Stomach (tissue), 9 donors: ENCODE results near the gene SAMD14. TPM values are rescaled to one million over a fixed set of nuclear protein-coding genes. Genes with fewer than 3 reads are reported as not detected.

Experiments
- DNase-seq, 2 donors: peaks; one replicate each; pipeline versions ENCODE4 v3.0.0 to v3.0.0-alpha.2; 2013 to 2019
- H3K27ac ChIP-seq, 5 donors: fragments of 200-600 bp in 4 of 5; sonication (generic) in 4 of 5; one replicate each; pipeline ENCODE4 v1.5.1; 2013 to 2019; ENCODE audit warnings: mild to moderate bottlenecking in 1 of 5, moderate library complexity in 1 of 5
- H3K27me3 ChIP-seq, 3 donors: fragments of 200-600 bp; sonication (generic); one replicate each; pipeline ENCODE4 v1.5.1; 2017 to 2019; ENCODE audit warnings: mixed run types in 1 of 3
- H3K36me3 ChIP-seq, 4 donors: fragments of 200-600 bp; sonication (generic); 1 replicate in 3 of 4; 2 replicates in 1 of 4; pipeline ENCODE4 v1.5.1; 2016 to 2019
- H3K4me1 ChIP-seq, 4 donors: fragments of 200-600 bp; sonication (generic); one replicate each; pipeline ENCODE4 v1.5.1; 2016 to 2019
- H3K4me3 ChIP-seq, 4 donors: fragments of 200-600 bp; sonication (generic) in 3 of 4; one replicate each; pipeline ENCODE4 v1.5.1; 2016 to 2019; ENCODE audit warnings: mild to moderate bottlenecking in 1 of 4
- H3K9me3 ChIP-seq, 4 donors: fragments of 200-600 bp; sonication (generic); one replicate each; pipeline ENCODE4 v1.5.1; 2016 to 2019
- EP300 ChIP-seq: sonication (generic); formaldehyde crosslinking; IDR thresholded peaks from one replicate; pipeline ENCODE4 v1.6.1; 2017; ENCODE audit warnings: antibody characterized with exemption
- POLR2A ChIP-seq, 4 donors: fragments of 450-650 bp; IDR thresholded peaks; one replicate each; pipeline ENCODE4 v1.6.1; 2016; ENCODE audit warnings: antibody characterized with exemption in 4 of 4, control low read depth in 2 of 4, mild to moderate bottlenecking in 1 of 4, moderate library complexity in 1 of 4
- POLR2AphosphoS5 ChIP-seq, 3 donors: sonication (generic); formaldehyde crosslinking; IDR thresholded peaks; one replicate each; pipeline ENCODE4 v1.6.1; 2016; ENCODE audit warnings: antibody characterized with exemption in 3 of 3
- WGBS, 5 donors: extraction: QIAGEN DNeasy Blood & Tissue Kit in 3 of 5; methylation state at CpG; one replicate each; pipeline versions ENCODE4 v1.1.5 to v1.1.7; 2013 to 2018; 5-methylcytosine and 5-hydroxymethylcytosine counted together
- intact Hi-C: fragments of 100-400 bp; cut with DNase I; formaldehyde crosslinking; loops from one replicate; pipeline ENCODE4 v1.15.1; 2023; ENCODE audit warnings: low total_unique reads
- polyA plus RNA-seq, 3 donors: library from polyadenylated mRNA; stranded (reverse); fragments of 200-250 nt; gene quantifications; one replicate each; pipeline ENCODE4 v1.2.3, GENCODE V29; 2013
- total RNA-seq, 5 donors: library from RNA; depleted of rRNA; stranded (reverse); fragments of >200 nt; gene quantifications; one replicate each; pipeline versions ENCODE4 v1.1.0 to v1.2.3, GENCODE V29; 2014 to 2016
- TF ChIP-seq, protein P1 (sequence below), 7 experiments: fragments of 450-650 bp in 4 of 7; fragments of 200-600 bp in 3 of 7; sonication (generic) in 3 of 7; IDR thresholded peaks; one replicate each; pipeline ENCODE4 v1.5.1; 2016 to 2019; ENCODE audit warnings: antibody characterized with exemption in 7 of 7, control low read depth in 2 of 7, mild to moderate bottlenecking in 1 of 7
- donor health status: healthy with polysubstance abuse.
- donor health status: Bipolar disorder and iron deficiency.
- donor health status: healthy.

The SAMD14 gene
- total and polyA plus RNA-seq, 8 donors: 1.3 to 87.0 (median 1.8) TPM; not detected in 2

DNA sequence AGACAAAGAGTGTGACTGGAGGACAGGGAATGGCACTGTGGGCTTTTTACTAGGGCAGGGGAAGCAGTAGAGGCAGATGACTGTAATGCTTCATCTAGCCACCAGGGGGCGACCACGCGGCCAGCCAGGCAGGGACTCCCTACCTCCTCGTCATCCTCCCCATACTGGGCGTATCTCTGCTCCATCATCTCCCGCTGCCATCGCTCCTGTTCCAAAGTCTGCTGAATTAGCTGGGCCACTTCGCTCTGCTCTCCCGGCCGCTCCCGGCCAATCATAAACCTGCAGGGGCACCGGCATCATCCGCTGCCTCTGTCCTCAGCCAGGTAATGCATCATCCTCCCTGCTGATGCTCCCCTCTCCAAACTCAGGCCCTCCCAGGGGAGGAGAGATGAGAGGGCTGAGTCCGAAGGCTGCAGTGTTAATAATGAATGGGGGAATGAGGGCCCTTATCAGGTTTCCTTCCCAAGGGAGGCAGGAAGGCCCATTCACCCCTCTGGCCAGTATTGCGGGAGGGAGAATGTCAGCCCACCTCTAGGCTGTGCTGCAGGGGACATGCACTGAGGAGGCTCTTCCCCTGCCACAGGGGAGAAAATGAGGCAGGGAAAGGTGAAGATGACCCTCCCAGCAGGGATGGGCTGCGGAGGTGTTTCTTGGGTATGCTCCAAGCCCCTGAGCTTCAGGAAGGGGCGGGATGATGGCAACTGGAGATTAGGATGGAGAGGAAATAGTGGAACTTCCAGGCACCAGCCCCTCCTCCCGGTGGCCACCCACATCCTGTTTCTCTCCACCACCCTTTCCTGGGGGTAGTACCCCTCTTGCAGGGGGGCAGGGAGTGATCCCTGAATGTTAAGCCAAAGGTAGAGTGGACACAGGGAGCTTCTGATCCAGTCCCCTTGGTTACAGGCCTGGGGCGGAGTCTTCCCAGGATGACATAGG, 10.3 kb upstream of the SAMD14 start:
- Histone ChIP-seq H3K27ac (peak overlapping the region in 3 of 5 donors; percentile 16 to 60 (median 43)), H3K4me3 (no peak overlapping the region), H3K27me3 (no peaks in the 10 kb centered on the region), H3K4me1 (peaks cover 9 to 51% (median 33%) of the 10 kb centered on the region in 4 donors), H3K36me3 (peaks cover 86 to 100% (median 100%) of the 10 kb centered on the region in 4 donors), H3K9me3 (no peaks in the 10 kb centered on the region)
- peak; percentile 81 to 90 for DNase-seq
- WGBS, 5 donors: 44 to 46% (median 44%) methylated on average over 14 to 19 of the region's 19 CpGs
- TF ChIP-seq, protein P1, sequence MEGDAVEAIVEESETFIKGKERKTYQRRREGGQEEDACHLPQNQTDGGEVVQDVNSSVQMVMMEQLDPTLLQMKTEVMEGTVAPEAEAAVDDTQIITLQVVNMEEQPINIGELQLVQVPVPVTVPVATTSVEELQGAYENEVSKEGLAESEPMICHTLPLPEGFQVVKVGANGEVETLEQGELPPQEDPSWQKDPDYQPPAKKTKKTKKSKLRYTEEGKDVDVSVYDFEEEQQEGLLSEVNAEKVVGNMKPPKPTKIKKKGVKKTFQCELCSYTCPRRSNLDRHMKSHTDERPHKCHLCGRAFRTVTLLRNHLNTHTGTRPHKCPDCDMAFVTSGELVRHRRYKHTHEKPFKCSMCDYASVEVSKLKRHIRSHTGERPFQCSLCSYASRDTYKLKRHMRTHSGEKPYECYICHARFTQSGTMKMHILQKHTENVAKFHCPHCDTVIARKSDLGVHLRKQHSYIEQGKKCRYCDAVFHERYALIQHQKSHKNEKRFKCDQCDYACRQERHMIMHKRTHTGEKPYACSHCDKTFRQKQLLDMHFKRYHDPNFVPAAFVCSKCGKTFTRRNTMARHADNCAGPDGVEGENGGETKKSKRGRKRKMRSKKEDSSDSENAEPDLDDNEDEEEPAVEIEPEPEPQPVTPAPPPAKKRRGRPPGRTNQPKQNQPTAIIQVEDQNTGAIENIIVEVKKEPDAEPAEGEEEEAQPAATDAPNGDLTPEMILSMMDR (IDR thresholded peaks at IDR 0.05): peak in 6 of 7 experiments; percentile 75 to 97 (median 96)
- TF ChIP-seq POLR2A (IDR thresholded peaks at IDR 0.05) (no peak), POLR2AphosphoS5 (IDR thresholded peaks at IDR 0.05) (peak in 1 of 3 donors; percentile 62)
- intact Hi-C loops: loop anchor here (5.0 kb wide), 1 partner anchor 33 kb away; no protein-coding TSS in a partner anchor

DNA sequence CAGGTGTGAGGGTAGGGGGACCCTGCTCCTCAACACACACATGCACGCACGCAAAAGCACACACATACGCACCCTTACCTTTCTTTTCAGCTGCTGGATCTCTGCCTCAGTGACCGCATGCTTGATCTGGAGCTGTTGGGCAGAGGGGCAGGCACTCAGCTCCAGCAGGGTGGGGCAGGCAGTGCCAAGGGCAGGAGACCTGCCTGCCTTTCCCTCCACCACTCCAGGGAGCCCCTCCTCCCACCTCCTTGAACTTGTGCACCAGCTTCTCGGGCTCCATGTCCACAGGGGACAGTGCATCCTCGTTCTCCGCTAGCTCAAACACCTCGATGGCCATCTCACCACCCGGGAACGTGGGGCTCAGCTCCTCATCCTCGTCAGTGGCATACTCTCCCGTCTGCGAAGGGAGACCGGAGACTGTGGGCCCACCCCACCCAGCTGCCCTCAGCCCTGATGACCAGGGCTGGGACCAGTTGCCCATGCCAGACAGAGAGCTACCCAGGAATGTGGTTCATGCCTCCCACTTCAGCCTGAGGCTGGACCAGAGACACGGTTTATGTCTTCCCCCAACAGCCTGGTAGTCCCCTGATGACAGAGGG, 9.3 kb upstream of the SAMD14 start:
- no peak for TF ChIP-seq EP300
- TF ChIP-seq POLR2AphosphoS5 (IDR thresholded peaks at IDR 0.05): no peak
- peaks cover 6 to 46% (median 25%) of the 10 kb centered on the region in 4 donors for H3K4me1 ChIP-seq
- H3K4me3 ChIP-seq: no peak overlapping the region
- H3K27ac ChIP-seq: peak overlapping the region in 1 of 5 donors; percentile 60
- H3K9me3 ChIP-seq: no peaks in the 10 kb centered on the region
- H3K36me3 ChIP-seq: peaks cover 84 to 100% (median 100%) of the 10 kb centered on the region in 4 donors
- WGBS, 5 donors: 86 to 93% (median 90%) methylated on average over 15 of the region's 15 CpGs
- H3K27me3 ChIP-seq: no peaks in the 10 kb centered on the region
- intact Hi-C loops: no loop called here
- no peak for DNase-seq

DNA sequence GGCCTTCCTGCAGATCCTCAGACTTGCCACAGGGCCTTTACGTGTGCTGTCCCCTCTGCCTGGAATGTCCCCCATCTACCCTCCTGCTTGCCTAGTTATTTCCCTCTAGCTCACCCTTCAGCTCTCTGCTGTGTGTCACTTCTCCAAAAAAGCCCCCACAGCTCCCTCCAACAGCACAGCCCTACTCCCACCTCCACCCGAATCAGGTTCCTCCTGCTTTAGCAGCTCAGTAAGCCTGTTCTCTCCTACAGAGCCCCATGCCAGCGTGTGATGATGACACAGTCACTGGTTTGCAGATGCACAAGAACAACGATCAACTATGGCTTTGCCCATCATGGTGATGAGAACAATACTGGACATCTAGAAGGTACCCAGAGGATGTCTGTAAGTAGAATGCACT, 7.1 kb upstream of the SAMD14 start:
- TF ChIP-seq POLR2A (IDR thresholded peaks at IDR 0.05) (no peak), POLR2AphosphoS5 (IDR thresholded peaks at IDR 0.05) (no peak), EP300 (no peak)
- TF ChIP-seq, protein P1 (IDR thresholded peaks at IDR 0.05): no peak
- Histone ChIP-seq H3K4me3 (no peak overlapping the region), H3K27ac (no peak overlapping the region), H3K27me3 (no peaks in the 10 kb centered on the region), H3K4me1 (peaks cover 20 to 49% (median 33%) of the 10 kb centered on the region in 4 donors), H3K9me3 (no peaks in the 10 kb centered on the region), H3K36me3 (peaks cover 69 to 82% (median 80%) of the 10 kb centered on the region in 4 donors)
- 90 to 97% (median 92%) methylated on average over 4 of the region's 4 CpGs for WGBS, 5 donors
- DNase-seq: no peak
- intact Hi-C loops: no loop called here

DNA sequence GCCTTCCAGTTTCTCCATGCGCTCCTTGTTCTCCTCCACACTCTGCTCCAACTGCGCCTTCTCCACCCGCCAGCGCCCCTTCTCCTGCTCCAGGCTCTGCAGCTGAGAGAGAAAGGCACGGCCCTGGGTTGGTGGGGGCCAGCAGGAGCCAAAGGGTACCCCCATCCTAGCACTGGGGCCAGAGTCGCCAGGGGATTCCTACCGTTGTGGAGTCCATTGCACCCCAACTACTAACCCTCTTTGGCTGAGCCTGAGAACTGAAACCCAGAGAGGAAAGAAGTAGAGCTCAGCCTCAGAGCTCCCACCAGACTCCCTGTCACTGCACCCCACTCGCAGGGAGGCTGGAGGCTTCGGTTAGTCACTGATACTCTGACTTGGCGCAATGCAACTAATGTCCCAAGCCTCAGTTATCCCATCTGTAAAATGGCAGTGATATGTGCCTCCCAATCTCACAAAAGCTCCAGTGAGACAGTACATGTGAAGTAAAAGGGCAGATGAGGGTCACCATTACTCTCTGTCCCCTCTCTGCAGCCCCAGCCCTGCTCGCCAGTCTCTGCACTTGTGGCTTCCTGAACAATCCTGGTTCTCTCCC, 6.2 kb upstream of the SAMD14 start:
- intact Hi-C loops: no loop called here
- 91 to 96% (median 91%) methylated on average over 8 to 11 of the region's 11 CpGs for WGBS, 5 donors
- DNase-seq: no peak
- no peaks in the 10 kb centered on the region for H3K9me3 ChIP-seq
- H3K27ac ChIP-seq: no peak overlapping the region
- no peaks in the 10 kb centered on the region for H3K27me3 ChIP-seq
- peaks cover 20 to 47% (median 33%) of the 10 kb centered on the region in 4 donors for H3K4me1 ChIP-seq
- H3K36me3 ChIP-seq: peaks cover 63 to 74% (median 71%) of the 10 kb centered on the region in 4 donors
- no peak overlapping the region for H3K4me3 ChIP-seq
- no peak for TF ChIP-seq EP300
- TF ChIP-seq POLR2A (IDR thresholded peaks at IDR 0.05): no peak
- TF ChIP-seq POLR2AphosphoS5 (IDR thresholded peaks at IDR 0.05): no peak
- TF ChIP-seq, protein P1 (IDR thresholded peaks at IDR 0.05): no peak
